Adrenal gland (tissue), 5 donors: ENCODE results near the gene POC1A.

Experiments
- POLR2A ChIP-seq, 2 donors: fragments of 450-650 bp; IDR thresholded peaks; one replicate each; pipeline ENCODE4 v1.6.1; 2017; ENCODE audit warnings: antibody characterized with exemption in 2 of 2, mild to moderate bottlenecking in 2 of 2, moderate library complexity in 1 of 2
- TF ChIP-seq, protein P1 (sequence below), 6 experiments: fragments of 450-650 bp in 4 of 6; fragments of 200-600 bp in 2 of 6; sonication (generic) in 1 of 6; IDR thresholded peaks; 1 replicate in 5 of 6; 2 replicates in 1 of 6; pipeline versions ENCODE4 v1.5.1 to v1.8.0; 2016 to 2021; ENCODE audit warnings: antibody characterized with exemption in 6 of 6, mild to moderate bottlenecking in 2 of 6, moderate library complexity in 1 of 6
- donor health status: DM: no; HTN: no; CAD: no.

DNA sequence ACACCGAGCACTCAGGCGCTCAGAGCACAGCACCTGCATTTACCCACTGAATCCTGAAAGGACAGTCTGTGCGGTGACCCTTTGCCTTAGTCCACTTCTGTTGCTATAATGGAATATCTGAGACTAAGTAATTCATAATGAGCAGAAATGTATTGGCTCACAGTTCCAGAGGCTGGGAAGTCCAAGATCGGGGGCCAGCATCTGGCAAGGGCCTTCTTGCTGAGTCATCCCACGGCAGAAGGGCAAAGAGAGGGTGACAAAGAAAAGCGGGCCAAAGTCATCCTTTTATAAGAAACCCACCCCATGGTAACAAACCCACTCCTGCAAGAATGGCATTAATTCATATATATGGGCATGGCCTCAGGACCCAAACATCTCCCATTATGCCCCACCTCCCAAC lies 27.7 kb downstream of the POC1A start:
- TF ChIP-seq, protein P1, sequence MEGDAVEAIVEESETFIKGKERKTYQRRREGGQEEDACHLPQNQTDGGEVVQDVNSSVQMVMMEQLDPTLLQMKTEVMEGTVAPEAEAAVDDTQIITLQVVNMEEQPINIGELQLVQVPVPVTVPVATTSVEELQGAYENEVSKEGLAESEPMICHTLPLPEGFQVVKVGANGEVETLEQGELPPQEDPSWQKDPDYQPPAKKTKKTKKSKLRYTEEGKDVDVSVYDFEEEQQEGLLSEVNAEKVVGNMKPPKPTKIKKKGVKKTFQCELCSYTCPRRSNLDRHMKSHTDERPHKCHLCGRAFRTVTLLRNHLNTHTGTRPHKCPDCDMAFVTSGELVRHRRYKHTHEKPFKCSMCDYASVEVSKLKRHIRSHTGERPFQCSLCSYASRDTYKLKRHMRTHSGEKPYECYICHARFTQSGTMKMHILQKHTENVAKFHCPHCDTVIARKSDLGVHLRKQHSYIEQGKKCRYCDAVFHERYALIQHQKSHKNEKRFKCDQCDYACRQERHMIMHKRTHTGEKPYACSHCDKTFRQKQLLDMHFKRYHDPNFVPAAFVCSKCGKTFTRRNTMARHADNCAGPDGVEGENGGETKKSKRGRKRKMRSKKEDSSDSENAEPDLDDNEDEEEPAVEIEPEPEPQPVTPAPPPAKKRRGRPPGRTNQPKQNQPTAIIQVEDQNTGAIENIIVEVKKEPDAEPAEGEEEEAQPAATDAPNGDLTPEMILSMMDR (IDR thresholded peaks at IDR 0.05) = no peak
- no peak for TF ChIP-seq POLR2A (IDR thresholded peaks at IDR 0.05)
